Measurements from ENCODE around the gene MAP1LC3A.

Gene MAP1LC3A

DNA sequence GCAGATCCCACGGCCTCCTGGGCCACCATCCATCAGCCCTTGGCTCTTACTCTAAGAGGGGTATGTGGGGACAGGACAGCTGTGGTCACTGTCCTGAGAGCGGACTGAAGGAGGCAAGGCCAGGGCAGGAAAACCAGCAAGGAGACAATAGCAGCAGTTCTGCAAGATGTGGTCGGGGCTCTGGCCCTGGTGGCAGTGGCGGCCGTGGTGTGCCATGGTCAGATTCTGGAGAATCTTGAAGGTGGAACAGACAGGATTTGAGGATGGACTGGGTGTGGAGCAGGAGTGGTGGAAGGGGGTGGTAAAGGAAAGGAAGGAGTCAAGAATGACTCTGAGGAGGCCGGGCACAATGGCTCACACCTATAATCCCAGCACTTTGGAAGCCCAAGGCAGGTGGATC lies 5.9 kb upstream of the MAP1LC3A start:
- DNase-seq, result no peak

DNA sequence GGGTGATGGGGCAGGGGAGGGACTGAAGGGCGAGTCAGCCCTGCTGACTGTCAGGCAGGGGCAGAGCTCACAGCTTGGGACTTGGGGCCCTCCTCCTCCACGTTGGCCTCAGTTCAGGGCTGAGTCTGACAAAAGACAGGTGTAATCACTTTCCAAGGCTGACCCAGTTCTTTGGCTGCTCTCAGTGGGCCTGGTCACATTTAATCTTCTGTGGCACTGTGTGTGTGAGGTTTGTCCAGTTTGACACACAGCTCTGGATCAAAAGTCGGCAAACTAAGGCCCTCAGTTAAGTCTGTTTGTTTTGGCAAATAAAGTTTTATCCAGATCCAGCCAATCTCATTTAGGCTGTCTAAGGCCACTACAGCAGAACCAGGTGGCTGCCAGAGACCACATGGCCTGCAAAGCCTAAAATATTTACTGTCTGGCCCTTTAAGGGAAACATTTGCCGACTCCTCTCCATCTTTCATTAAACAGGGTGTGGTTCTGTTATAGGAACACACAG lies 5.1 kb upstream of the MAP1LC3A start:
- no peak for DNase-seq

DNA sequence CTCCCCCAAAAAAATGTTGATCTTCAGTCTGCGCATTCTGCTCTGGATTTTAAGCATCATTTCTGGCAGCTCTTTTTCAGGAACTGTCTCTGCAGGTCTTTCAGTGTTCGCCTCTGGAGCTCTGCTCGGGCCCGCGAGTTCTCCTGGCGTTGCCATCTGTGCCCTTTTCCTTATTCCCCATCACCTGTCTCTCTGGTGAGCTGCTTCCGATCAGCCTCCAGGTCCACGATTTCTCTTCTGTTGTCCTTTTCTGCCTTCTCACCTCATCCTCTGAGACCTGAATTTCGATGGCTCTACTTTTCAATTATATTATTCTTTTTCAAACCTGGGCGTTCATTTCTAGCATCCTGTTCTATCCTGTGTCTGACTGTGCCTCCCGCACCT lies 590 bp upstream of the MAP1LC3A start:
- no peak for DNase-seq

DNA sequence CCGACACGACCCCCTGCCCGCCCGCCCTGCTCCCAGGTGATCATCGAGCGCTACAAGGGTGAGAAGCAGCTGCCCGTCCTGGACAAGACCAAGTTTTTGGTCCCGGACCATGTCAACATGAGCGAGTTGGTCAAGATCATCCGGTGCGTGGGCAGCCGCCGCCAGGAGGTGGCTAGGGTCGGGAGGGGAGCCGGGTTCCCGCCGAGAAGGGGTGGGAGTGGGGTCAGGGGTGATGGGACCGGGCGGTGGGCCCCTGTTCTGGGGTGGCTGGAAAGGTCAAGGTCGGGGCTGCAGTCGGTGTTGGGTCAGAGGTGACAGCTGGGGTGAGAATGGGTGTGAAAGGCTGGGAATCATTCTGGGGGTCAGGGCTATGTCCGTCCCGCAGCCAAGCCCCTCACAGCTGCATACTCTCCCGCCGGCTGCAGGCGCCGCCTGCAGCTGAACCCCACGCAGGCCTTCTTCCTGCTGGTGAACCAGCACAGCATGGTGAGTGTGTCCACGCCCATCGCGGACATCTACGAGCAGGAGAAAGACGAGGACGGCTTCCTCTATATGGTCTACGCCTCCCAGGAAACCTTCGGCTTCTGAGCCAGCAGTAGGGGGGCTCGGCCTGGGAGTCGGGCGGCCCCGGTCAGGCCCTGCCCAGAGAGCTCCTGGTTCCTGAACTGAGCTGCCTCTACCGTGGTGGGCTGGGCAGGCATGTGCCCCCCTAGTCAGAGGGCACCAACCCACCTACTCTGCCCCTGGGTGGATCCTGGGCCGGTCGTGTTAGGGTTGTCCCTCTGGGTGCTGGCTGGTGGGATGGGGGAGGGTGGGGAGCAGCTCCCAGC lies 1.0 kb downstream of the MAP1LC3A start:
- DNase-seq, result no peak

DNA sequence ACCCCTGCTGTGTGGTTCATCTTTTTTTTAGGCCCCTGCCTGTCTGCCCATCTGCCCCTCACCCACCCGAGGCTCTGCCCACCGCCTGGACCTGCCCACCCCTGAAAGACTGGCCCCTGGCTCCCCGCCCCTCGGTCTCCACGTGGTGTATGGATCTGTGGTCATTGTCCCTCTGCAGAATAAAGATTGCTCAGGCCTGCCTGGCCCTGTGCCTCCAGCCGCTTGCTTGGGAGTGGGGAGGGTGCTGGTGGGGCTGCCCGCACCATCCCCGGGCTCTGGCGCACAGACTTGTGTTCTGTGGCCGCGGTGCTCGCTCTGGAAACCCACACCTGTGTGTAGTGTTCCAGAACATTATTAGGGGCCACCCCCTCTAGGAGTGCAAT lies 1.6 kb downstream of the MAP1LC3A start:
- no peak for DNase-seq

DNA sequence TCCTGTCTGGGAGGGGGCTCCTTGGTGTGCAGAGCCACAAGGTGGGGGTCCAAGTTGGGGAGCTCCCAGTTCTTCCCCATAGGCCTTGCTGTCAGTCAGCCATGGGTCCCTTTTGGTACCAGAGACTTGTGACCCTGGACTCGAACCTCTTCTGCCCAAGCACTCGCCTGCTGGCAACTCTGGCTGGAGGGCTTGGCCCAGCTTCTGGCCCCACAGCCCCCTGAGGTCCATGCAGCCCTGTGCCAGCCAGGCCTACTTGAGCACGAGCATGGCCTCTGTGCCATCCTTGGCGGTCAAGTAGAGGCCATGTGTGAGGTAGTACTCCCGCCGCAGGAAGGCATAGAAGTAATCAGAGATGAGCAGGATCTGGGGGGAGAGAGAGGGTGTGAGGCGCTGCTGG lies 2.1 kb downstream of the MAP1LC3A start:
- DNase-seq, result no peak

DNA sequence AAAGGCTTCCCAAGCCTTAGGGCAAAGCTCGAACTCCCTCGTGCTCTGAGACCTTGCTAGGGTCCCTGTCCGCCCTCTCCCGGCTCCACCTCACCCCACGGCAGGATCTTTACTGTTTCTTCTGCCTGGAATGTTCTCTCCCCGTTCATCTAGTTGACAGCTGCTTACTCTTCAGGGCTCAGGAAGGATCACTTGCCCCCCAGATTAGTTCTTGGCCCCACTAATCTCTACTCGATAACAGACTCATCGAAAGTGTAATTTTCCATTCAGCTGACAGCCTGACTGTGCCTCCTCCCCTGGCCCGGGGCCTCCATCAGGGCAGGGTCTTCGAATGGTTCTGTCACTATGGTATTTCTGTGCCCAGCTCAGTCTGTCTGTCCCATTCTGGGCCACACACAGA lies 3.1 kb downstream of the MAP1LC3A start:
- DNase-seq, result no peak

DNA sequence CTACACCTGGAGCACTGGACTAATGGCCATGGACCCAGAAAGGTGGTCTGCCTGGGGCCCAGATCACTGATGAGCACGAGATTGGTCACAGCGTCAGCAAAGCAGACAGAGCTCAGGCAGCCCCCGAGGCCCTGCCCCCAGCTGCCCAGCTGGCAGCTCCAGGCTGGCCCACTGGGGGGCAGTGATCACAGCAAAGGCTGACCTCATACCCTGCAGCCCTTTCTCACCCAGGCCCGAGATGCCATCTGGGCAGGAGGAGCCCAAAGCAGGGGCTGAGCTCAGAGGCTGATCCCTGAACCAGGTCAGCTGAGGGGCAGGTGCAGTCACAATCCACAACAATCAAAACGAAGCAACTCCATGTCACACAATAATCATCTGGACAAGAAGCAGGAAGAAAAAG lies 4.1 kb downstream of the MAP1LC3A start:
- DNase-seq, result no peak

DNA sequence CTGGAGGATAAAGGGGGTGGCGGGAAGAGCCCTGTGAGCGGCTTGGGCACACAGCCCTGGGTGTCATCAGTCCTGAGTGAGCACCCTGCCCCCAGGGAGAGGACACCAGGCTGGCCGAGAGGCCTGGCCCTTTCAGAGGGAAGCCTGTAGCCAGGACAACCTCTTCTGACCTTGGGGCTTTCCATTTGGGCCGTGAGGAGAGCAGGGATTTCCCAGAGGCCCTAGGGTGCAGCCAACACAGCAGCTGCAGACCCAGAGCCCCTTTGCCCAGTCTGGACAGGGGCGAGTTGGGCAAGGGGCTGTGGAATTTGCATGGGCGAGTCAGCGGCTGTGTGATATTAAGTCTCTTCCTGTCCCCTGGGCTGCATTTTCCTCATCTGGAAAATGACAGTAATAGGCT lies 6.3 kb downstream of the MAP1LC3A start:
- DNase-seq, result no peak

DNA sequence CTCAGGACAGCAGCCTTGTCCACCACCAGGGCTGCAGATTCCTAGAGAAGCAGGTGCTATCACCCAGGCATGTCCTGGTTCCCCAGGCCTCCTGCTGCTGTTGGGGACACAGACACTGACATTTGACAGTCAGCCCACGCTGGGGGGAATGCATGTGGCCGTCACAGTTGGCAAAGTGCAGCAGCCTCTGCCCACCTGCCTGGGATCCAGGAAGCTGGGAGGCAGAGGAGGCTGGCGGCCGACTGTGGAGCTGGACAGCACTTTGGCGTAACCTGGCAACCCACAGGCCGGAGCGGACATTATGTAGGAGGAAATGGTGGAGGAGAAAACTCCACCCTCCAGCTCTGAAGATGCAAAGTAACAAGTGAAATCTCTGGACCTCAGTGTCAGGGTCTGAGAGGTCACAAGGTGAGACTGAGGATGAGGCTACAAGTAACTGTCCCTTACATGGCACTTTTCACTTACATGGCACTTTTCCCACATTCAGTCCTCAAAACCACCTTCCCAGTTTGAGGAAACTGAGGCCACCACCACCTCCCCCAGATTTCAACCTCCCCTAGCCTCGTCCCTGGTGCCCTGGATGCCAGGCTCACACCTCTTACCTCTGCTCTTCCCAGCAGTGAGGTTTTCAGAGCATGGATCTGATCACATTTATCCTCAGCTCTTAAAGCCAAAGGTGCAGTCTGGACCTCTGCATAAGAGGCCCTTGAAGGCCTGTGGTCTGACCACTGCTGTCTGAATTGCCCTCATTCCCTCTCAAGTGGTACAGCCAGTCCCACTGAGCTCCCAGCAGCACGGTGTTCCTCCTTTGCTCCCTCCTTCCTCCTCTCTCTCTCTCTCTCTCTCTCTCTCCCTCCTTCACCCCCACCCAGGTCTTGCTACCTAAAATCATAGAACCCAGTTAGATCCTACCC lies 8.7 kb downstream of the MAP1LC3A start:
- DNase-seq, result no peak

DNA sequence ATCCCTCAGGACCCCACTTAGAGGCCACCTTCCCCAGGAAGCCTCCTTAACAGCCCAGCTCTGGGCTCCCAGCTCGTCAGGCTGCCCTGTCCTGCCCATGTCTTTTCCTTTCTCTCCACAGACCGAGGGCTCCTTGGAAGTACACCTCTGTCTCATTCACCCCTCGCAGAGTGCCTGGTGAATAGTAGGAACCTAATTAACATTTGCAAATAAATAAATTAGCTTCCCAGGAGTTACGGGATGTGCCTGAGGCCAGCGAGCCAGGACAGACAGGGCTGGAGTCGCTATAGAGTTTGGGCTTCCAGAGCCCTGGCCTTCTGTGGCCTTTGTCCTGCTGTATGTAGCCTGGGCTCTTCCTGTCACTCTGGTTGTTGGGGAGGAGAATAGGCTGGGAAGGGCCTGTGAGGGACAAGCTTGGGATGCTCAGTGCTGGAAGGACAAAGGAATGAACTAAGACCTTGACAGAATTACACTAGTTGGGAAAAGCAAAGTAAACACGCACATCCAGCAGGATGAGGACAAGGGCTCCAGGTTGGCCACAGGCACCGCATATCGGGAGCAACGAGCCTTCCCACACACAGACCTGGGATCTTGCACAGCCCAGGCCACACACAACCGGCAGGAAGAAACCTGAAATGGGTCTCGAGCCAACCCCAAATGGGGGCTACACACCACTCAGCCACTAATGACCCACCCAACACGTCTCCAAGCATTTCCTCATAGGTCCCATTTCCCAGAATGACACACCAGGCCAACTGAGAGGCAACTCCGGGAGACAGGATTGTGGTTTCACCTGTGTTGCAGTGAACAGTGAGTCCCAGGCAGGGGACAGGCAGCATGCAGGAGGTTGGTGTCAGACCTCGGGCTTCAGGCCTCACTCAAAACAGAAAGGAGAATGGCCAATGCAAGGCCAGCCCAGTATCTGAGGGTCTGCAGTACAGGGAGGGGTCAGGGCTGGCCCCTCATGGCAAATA lies 9.7 kb downstream of the MAP1LC3A start:
- no peak for DNase-seq

DNA sequence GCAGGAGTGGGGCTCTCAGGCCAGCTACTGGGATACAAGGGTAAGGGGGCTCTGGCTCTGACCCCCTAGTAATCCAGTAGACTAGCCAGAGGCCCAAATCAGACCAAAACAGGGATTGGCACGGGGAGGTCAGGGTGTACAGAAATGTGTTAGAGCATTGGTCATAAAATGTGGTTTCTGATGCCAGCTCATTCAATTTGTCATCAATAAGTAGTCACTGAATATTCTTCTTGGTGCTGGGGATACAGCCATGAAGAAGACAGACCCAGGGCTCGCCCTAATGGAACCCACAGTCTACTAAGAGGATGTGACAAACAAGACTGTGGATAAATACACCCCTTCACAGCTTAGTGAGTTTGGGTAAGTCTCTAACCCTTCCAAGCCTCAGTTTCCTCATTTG lies 11.1 kb downstream of the MAP1LC3A start:
- DNase-seq, result no peak

DNA sequence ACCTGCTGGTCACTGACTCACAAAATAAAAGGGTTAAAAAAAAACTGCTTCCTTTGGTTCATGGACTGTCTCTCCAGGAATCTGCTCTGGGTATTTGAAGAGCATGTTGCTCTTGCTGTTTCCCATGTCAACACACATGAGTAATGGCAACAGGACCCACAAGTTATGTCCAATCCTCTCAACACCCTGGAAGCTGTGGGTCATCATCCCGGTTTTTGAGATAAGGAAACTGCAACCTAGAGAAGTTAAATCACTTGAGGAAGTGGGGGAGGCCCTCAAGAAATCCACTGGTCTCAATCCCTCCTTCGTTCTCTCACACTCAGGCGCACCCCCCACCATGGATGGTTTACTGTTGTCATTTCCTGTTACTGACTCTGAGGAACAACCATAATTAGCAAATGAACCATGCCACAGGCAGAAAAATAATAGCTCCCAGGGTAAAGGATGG lies 12.4 kb downstream of the MAP1LC3A start:
- peak; percentile 42 for DNase-seq

DNA sequence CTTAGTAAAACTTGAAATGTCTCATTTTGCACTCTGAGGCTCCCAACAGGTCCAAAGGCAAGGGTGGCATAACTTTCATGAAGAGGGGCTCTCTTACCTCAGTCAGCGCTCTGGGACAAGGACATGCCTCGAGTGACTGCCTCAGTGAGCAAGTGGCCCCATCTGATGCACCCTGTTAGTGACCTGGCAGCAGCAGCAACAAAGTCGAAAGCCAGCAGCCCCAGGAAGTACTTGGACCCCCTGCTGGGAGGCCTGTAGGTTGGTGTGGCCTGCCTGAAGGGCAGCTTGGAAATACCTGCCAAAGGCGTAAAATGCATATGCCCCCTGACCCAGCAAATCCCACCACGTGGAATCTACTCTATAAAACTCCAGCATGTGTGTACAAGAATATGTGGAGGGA lies 13.2 kb downstream of the MAP1LC3A start:
- no peak for DNase-seq

DNA sequence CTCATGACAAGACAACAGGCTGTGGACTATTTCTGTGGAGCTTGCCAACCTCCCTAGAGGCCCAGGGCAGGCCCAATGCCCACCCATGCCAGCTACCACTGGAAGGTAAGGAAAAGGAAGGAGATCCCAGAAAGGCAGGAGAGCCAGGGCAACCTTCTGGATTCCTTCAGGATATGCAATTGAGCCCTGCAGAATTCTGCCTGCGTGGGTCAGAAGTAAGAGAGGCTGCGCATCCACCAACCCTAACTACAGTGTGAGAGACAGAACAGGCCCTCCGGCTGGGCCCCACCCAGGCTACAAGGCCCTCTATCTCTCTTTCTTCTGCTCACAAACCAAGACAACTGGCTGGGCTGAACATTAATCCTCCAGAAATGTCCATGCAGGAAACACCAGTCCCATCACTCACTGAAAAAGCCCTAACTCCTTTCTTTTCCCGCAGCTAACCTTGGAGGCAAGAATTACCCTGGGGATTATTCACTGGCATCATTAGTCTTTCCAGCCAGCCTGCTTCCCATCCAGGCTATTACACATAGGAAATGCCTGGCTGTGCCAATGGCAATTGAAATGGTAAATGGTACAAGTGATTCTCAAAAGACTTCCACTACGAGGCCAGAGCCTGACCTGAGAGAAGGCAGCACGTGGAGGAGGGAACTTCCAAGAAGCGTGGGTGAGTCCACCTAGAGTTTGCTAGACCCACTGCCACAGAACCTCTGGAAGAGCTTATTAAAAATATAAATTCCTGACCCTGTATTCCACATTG lies 15.2 kb downstream of the MAP1LC3A start:
- DNase-seq, result no peak

DNA sequence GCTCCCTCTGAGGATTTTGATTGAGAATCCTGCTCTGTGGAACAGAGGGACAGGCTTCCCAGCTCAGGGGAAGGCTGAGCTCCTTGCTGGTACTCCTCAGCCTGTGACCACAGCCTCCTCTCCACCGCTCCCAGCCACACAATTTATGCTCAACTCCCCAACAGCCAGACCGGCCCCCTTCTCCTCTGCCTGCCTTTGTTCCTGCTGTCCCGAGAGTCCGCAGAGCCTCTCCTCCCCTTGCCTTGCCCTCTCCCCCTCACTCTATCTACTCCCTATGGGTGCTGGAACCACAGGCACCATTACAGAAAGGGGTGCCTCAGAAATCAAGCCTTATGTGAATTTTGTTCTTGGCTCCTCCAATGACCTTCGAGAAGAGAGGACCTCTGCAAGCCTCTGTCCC lies 15.9 kb downstream of the MAP1LC3A start:
- DNase-seq, result no peak

DNA sequence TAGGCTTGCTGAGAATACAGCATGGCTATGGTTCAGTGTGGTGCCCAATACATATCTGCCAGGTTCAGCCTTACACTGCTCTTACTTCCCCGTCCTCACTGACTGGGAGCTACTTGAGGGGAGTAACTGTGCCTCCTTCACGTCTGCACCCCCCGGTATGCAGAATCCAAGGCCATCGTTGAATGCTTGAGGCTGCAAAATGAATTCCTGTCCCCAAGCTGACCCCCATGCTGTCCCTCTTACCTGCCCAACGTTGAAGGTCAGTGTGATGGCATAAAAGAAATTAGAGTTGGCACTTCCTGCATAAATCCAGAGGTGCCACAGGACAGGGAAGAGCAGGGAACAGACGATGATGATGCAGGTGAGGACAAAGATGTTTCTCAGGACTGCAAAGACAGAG lies 16.3 kb downstream of the MAP1LC3A start:
- no peak for DNase-seq

DNA sequence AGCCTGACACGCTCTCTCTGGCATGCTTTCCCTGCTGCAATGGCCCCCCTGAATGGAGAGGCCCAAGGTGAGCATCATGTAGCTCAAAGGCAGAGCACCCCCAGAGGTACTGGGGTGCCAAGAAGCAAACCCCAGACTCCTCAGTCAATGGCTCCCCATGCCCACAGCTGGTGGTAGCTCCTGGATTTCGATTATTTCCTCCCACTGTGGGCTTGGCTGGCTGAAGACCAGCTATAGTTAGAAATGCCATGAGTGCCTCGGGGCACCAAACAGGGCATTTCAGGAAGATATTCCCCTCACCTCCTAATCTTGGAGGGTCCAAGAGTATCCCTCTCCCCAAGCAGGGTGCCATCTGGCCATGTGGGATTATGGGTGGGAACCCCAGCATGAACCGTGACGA lies 16.8 kb downstream of the MAP1LC3A start:
- DNase-seq, result no peak

DNA sequence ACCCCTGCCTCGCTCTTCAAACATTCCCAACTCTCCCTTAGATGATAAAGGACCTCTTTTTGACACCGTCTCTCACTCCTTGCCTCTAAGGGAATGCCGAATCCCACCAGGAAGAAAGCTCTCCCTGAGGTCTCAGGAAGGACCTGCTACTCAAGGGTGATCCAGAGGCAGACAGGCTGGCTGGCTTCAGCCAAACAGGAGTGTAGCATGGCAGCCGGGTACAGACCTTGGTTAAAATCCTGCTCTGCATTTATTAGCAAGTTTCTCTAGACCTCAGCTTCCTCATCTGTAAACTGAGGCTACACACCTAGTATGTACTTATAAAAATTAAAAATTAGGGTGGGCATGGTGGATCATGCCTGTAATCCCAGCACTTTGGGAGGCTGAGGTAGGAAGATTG lies 17.2 kb downstream of the MAP1LC3A start:
- DNase-seq, result no peak

DNA sequence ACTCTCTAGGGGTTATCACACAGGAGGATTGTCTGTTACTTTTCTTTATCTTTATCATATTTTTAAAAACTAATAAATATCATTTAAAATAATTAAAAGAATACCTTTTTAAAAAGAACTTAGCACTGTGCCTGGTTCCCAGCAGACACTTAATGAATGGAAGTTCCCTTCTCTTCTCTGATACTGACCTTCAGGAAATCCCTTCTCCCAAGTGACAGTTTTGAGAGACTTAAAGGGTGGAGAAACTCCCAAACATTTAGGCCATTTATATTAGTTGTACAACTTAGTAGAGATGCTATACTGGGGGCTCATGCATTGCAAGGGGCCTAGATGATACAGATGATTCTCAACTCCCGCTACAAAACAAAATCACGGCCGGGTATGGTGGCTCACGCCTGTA lies 18.5 kb downstream of the MAP1LC3A start:
- no peak for DNase-seq

DNA sequence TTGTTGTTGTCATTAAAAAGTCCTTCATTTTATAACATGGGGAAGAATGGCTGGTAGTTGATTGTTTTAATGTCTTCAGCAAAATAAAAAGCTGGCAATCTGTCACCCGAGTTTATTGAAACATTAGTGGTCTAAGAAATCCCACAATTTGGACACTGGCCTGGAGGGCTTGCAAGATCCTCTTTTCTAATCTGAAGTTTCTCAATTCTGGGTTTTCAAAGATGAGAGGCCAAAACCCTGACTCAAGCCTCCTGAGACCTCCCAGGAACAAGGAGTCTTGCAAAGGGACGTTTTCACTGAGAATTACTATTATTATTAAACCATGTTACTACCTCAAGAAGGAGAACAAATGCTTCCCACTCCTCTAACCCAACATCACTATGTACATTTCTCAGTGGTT lies 19.5 kb downstream of the MAP1LC3A start:
- DNase-seq, result no peak

DNA sequence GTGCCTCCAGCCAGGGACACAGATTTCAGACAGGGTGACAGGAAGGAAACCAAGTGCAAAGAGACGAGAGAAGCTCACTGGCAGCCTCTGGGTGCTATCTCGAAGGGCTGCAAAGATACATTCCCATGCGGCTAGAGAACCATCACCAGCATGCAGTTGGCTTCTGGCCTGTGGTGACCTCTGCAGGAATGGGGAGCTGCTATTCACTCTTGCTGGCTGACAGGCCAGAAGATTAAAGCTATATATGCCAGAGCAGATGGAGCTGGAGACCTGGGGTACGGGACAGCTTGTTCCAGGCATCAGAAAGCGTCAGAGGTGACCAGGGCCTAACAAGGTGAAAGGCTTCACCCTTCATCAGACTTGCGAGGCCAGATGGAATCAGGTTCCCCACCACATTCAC lies 20.0 kb downstream of the MAP1LC3A start:
- DNase-seq, result no peak
